Panc1 (cell line): ENCODE results near the gene GCKR.

Source experiments
- POLR2AphosphoS5 ChIP-seq: IDR thresholded peaks from 2 replicates; pipeline ENCODE4 v1.6.1; 2012; ENCODE audit warnings: mild to moderate bottlenecking, low read depth, low read length, moderate library complexity
- TCF7L2 ChIP-seq: IDR thresholded peaks from 2 replicates; pipeline ENCODE4 v1.6.1; 2011; ENCODE audit warnings: mild to moderate bottlenecking, low read depth, low read length, inconsistent platforms
- TF ChIP-seq, protein P1 (sequence below): fragments of 450-650 bp; IDR thresholded peaks from 2 replicates; pipeline ENCODE4 v1.5.1; 2017; ENCODE audit warnings: mild to moderate bottlenecking

DNA sequence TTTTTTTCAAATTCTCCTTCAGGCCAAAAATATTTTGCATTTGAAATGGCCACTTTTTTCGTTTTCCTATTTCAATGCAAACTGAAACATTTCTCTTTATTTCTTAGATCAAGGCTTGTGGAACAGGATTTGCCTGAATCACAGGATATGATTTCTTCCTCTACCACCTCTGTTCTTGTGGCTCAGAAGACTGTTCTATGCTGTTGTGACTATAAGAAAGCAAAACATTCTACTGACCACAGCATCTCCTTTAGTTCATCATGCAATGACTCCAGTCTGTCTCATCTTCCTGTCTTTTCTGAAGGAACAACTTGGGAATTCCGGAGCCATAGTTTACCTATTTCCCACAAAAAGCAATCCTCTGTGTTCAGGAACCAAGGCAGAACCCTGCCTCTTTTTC lies 70.0 kb downstream of the GCKR start:
- TF ChIP-seq, protein P1, sequence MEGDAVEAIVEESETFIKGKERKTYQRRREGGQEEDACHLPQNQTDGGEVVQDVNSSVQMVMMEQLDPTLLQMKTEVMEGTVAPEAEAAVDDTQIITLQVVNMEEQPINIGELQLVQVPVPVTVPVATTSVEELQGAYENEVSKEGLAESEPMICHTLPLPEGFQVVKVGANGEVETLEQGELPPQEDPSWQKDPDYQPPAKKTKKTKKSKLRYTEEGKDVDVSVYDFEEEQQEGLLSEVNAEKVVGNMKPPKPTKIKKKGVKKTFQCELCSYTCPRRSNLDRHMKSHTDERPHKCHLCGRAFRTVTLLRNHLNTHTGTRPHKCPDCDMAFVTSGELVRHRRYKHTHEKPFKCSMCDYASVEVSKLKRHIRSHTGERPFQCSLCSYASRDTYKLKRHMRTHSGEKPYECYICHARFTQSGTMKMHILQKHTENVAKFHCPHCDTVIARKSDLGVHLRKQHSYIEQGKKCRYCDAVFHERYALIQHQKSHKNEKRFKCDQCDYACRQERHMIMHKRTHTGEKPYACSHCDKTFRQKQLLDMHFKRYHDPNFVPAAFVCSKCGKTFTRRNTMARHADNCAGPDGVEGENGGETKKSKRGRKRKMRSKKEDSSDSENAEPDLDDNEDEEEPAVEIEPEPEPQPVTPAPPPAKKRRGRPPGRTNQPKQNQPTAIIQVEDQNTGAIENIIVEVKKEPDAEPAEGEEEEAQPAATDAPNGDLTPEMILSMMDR, result no peak
- no peak for TF ChIP-seq POLR2AphosphoS5
- TF ChIP-seq TCF7L2, result no peak
